Breast epithelium (tissue), 4 donors: ENCODE measurements around the gene CD8B2. TPM values are rescaled to one million over a fixed set of nuclear protein-coding genes. Genes with fewer than 3 reads are reported as not detected.
"Not testable (repeated sequence)": the region's sequence is repeated elsewhere in the genome, so short reads cannot be mapped to it uniquely, and the experiment has no call there.

Source experiments
- DNase-seq, 2 donors: peaks; one replicate each; pipeline ENCODE4 v3.0.0-alpha.2; 2019; ENCODE audit warnings: low spot score in 2 of 2
- H3K27ac ChIP-seq, 2 donors: fragments of 200-600 bp; sonication (generic) in 1 of 2; one replicate each; pipeline ENCODE4 v1.5.1; 2016 to 2019; ENCODE audit warnings: mild to moderate bottlenecking in 1 of 2
- H3K27me3 ChIP-seq, 2 donors: fragments of 200-600 bp; sonication (generic) in 1 of 2; one replicate each; pipeline versions ENCODE4 v1.5.1 to v1.6.0; 2017 to 2019; ENCODE audit warnings: control low read depth in 1 of 2, mild to moderate bottlenecking in 1 of 2
- H3K36me3 ChIP-seq: fragments of 200-600 bp; one replicate; pipeline ENCODE4 v1.5.1; 2019
- H3K4me1 ChIP-seq, 2 donors: fragments of 200-600 bp; sonication (generic); one replicate each; pipeline ENCODE4 v1.5.1; 2016 to 2019; ENCODE audit warnings: control low read depth in 1 of 2
- H3K4me3 ChIP-seq, 3 donors: fragments of 200-600 bp; sonication (generic); 1 replicate in 2 of 3; 2 replicates in 1 of 3; pipeline ENCODE4 v1.5.1; 2016 to 2019; ENCODE audit warnings: mild to moderate bottlenecking in 3 of 3, moderate library complexity in 2 of 3
- H3K9me3 ChIP-seq, 2 donors: fragments of 200-600 bp; sonication (generic) in 1 of 2; one replicate each; pipeline ENCODE4 v1.5.1; 2016 to 2019; ENCODE audit warnings: control low read depth in 1 of 2
- POLR2A ChIP-seq: fragments of 450-650 bp; IDR thresholded peaks from one replicate; pipeline ENCODE4 v1.6.1; 2016; ENCODE audit warnings: antibody characterized with exemption, mild to moderate bottlenecking, moderate library complexity
- POLR2AphosphoS5 ChIP-seq, 3 donors: sonication (generic); formaldehyde crosslinking; IDR thresholded peaks; one replicate each; pipeline ENCODE4 v1.6.1; 2017; ENCODE audit warnings: antibody characterized with exemption in 3 of 3
- intact Hi-C: fragments of 100-400 bp; cut with DNase I; formaldehyde crosslinking; loops from one replicate; pipeline ENCODE4 v1.15.1; 2023; ENCODE audit warnings: low total_unique reads
- total RNA-seq, 3 donors: library from RNA; depleted of rRNA; stranded (reverse); fragments of >200 nt; gene quantifications; one replicate each; pipeline ENCODE4 v1.1.0, GENCODE V29; 2016
- TF ChIP-seq, protein P1 (sequence below), 3 donors: fragments of 450-650 bp; IDR thresholded peaks; one replicate each; pipeline ENCODE4 v1.5.1; 2016 to 2017; ENCODE audit warnings: antibody characterized with exemption in 3 of 3, mild to moderate bottlenecking in 3 of 3, moderate library complexity in 3 of 3

Gene CD8B2
- total RNA-seq, 3 donors from 2014 or later: under 0.01 to 0.29 TPM; not detected in 1

DNA sequence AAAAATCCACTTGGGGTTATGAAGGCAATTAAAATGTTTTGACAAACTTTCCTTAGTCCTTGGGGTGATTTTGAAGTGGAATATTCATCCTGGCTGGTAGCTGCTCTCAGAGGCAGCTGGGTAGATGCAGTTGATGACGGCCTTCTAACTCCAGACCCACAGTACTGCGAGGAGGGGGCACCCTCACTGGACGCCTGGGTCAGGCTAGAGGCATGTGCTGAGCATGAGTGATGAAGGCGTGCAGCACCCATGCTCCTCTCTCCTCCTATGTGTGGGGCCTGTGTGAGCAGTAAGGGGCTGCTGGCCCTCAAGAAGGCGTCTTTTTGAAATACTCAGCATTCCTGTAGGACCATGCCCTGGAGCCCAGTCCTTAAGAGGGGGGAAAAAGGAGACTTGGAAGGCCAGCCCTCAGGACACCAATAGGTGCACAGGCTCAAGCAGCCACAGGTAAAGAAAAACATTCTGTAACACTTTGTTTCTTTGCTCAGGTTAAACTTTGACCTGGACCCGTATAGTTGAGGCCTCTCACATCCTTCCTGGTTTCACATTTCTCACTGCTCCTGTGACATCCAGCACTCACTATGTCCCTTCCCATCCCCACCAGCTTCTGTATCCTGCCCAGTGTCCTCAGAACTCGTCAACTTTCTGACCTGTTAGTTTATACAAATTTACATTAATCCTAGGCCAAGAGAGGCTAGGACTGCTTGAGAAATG lies 64.4 kb downstream of the CD8B2 start:
- H3K27me3 ChIP-seq: no peaks in the 10 kb centered on the region
- TF ChIP-seq POLR2A (no peak), POLR2AphosphoS5 (IDR thresholded peaks at IDR 0.05) (no peak)
- TF ChIP-seq, protein P1, sequence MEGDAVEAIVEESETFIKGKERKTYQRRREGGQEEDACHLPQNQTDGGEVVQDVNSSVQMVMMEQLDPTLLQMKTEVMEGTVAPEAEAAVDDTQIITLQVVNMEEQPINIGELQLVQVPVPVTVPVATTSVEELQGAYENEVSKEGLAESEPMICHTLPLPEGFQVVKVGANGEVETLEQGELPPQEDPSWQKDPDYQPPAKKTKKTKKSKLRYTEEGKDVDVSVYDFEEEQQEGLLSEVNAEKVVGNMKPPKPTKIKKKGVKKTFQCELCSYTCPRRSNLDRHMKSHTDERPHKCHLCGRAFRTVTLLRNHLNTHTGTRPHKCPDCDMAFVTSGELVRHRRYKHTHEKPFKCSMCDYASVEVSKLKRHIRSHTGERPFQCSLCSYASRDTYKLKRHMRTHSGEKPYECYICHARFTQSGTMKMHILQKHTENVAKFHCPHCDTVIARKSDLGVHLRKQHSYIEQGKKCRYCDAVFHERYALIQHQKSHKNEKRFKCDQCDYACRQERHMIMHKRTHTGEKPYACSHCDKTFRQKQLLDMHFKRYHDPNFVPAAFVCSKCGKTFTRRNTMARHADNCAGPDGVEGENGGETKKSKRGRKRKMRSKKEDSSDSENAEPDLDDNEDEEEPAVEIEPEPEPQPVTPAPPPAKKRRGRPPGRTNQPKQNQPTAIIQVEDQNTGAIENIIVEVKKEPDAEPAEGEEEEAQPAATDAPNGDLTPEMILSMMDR (IDR thresholded peaks at IDR 0.05): no peak
- H3K4me1 ChIP-seq: no peaks in the 10 kb centered on the region
- H3K36me3 ChIP-seq: no peaks in the 10 kb centered on the region
- no peak overlapping the region for H3K4me3 ChIP-seq
- no peak for DNase-seq
- H3K9me3 ChIP-seq: no peaks in the 10 kb centered on the region
- no peak overlapping the region for H3K27ac ChIP-seq
- intact Hi-C loops: no loop called here

DNA sequence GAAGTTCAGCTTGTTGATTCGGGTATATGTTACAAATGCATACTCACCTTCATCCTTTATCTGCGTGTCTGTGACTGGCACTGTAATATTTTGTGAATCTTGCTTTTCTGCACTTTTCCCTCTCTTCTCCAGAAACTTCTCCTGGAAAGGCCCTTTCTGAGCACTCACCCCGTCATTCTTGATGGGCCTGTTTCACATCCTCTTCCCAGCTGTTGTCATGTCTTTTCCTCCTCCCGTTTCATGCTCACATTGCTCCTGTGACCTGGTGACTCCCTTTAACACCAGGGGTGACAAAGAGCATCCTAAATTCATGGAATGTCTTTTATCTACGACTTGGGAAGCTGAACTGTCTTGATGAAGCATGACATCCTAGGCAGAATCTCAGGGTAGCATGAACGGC lies 65.8 kb downstream of the CD8B2 start:
- Histone ChIP-seq H3K27me3 (no peaks in the 10 kb centered on the region), H3K4me3 (no peak overlapping the region), H3K4me1 (no peaks in the 10 kb centered on the region), H3K9me3 (no peaks in the 10 kb centered on the region), H3K36me3 (no peaks in the 10 kb centered on the region), H3K27ac (no peak overlapping the region)
- intact Hi-C loops: no loop called here
- no peak for DNase-seq
- TF ChIP-seq POLR2A (no peak), POLR2AphosphoS5 (IDR thresholded peaks at IDR 0.05) (no peak)
- TF ChIP-seq, protein P1 (IDR thresholded peaks at IDR 0.05): no peak

DNA sequence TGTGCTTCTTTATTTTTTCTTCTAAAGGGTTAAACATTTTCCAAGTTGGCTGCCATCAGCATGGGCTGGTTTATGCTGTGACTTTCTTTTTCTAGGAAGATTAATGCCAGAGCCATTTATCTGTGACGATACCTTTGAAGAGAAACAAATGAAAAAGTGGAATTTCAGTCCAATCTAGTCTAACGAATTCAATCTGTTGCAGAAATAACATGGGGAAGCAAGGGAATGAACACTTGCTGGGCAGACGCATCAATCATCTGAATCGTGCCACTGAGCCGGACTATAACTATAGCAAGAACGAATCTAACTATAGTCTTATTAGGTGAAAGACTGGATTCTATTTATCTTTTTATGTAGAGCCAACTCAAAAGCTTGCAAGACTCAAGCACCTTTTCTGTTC lies 66.2 kb downstream of the CD8B2 start:
- Histone ChIP-seq H3K27ac (no peak overlapping the region), H3K9me3 (no peaks in the 10 kb centered on the region), H3K4me1 (no peaks in the 10 kb centered on the region), H3K4me3 (no peak overlapping the region), H3K36me3 (no peaks in the 10 kb centered on the region), H3K27me3 (no peaks in the 10 kb centered on the region)
- TF ChIP-seq, protein P1 (IDR thresholded peaks at IDR 0.05): no peak
- TF ChIP-seq POLR2A: no peak
- no peak for TF ChIP-seq POLR2AphosphoS5 (IDR thresholded peaks at IDR 0.05)
- DNase-seq: no peak
- intact Hi-C loops: no loop called here

DNA sequence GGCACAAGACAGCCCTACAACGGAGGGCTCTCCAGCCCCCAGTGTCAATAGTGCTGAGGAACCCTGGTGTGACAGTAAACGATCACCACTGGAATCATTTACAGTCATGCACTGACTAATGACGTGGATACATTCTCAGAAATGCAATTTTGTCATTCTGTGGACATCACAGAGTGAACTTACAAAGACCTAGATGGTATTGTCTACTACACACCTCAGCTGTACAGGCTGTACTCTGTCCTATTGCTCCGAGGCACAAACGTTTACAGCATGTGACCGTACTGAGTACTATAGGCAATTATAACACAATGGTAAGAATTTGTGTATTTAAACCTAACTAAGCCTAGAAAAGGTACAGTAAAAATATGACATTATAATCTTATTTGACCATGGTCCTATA lies 67.2 kb downstream of the CD8B2 start:
- H3K27ac ChIP-seq: no peak overlapping the region
- intact Hi-C loops: no loop called here
- TF ChIP-seq POLR2AphosphoS5 (IDR thresholded peaks at IDR 0.05) (no peak), POLR2A (no peak)
- TF ChIP-seq, protein P1 (IDR thresholded peaks at IDR 0.05): no peak

DNA sequence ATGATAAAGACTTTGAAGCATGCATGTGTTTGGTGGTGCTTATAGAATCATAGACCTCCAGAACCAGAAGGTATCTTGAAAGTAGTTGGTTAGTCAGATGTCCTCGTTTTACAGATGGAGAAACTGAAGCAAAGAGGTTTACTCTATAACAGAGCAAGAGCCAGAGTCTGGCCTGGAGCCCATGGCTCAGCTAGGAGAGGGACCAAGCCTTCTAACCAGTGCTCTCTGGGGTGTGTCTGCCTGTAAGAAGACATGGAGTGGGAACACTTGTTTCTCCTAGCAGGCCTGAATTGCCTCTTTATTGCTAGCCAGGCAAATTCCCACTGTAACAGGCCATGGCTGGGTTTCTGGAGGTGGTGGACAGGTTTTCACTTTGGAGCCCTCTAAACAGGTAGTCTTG lies 67.9 kb downstream of the CD8B2 start:
- TF ChIP-seq, protein P1 (IDR thresholded peaks at IDR 0.05): no peak
- TF ChIP-seq POLR2A (no peak), POLR2AphosphoS5 (IDR thresholded peaks at IDR 0.05) (no peak)
- Histone ChIP-seq H3K9me3 (no peaks in the 10 kb centered on the region), H3K36me3 (no peaks in the 10 kb centered on the region), H3K4me1 (no peaks in the 10 kb centered on the region), H3K27me3 (no peaks in the 10 kb centered on the region), H3K27ac (no peak overlapping the region), H3K4me3 (no peak overlapping the region)
- intact Hi-C loops: no loop called here
- no peak for DNase-seq

More for the DNA sequence above, 67.2 kb downstream of the CD8B2 start:
- Histone ChIP-seq H3K4me3 (no peak overlapping the region), H3K36me3 (no peaks in the 10 kb centered on the region), H3K27me3 (no peaks in the 10 kb centered on the region), H3K4me1 (no peaks in the 10 kb centered on the region), H3K9me3 (no peaks in the 10 kb centered on the region)
- DNase-seq: no peak

DNA sequence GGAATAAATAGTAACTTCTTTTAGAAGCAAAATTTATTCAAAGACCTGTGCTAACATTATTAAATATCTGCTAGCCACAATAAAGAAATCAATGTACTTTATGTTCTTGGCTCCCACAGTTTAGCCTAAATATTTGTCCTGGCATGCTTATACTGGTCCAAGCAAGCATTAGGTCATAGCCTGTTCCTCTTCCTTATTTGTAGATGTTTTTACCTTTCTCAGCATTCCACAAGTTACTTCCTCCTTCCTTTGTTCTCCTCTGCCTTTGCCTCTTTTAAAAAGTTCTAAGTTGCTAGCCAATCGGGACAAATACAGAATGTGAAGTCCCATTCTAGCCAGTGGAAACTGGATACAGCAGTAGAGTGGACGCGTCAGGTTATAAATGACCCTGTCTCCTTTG lies 72.6 kb downstream of the CD8B2 start:
- H3K9me3 ChIP-seq, intact Hi-C loops, DNase-seq, H3K4me3 ChIP-seq, H3K36me3 ChIP-seq, H3K27me3 ChIP-seq: not testable (repeated sequence)
- H3K27ac ChIP-seq: peak overlapping the region in 1 of 2 donors; percentile 13
- H3K4me1 ChIP-seq: peaks cover 0 to 13% of the 10 kb centered on the region in 2 donors
